AG09319 (cell line): ENCODE data around the gene DGKI.

Experiments
- DNase-seq: peaks from one replicate; pipeline ENCODE4 v3.0.0-alpha.2; 2010; ENCODE audit warnings: low read depth; ENCODE audit errors: extremely low read depth
- CTCF ChIP-seq: IDR thresholded peaks from 2 replicates; pipeline ENCODE4 v1.5.1; 2011; ENCODE audit warnings: low read depth, mild to moderate bottlenecking, inconsistent platforms, low read length, moderate library complexity

Gene DGKI

GRCh38 chr7:137411446-137411845 lies 435.3 kb downstream of the DGKI start:
- no peak for DNase-seq
- no peak for TF ChIP-seq CTCF

- no peak for DNase-seq
- no peak for TF ChIP-seq CTCF
Observed at GRCh38 chr7:137408126-137408525, 438.6 kb downstream of the DGKI start.

GRCh38 chr7:137407078-137407477 lies 439.7 kb downstream of the DGKI start:
- no peak for TF ChIP-seq CTCF

GRCh38 chr7:137404660-137405317 lies 442.0 kb downstream of the DGKI start:
- DNase-seq, result no peak
- no peak for TF ChIP-seq CTCF

More at GRCh38 chr7:137407078-137407477, 439.7 kb downstream of the DGKI start:
- no peak for DNase-seq

GRCh38 chr7:137403353-137403695 lies 443.4 kb downstream of the DGKI start:
- TF ChIP-seq CTCF, result no peak

GRCh38 chr7:137402536-137403352 lies 444.0 kb downstream of the DGKI start:
- no peak for TF ChIP-seq CTCF

More at GRCh38 chr7:137403353-137403695, 443.4 kb downstream of the DGKI start:
- no peak for DNase-seq

More at GRCh38 chr7:137402536-137403352, 444.0 kb downstream of the DGKI start:
- no peak for DNase-seq
